Endodermal cell (in vitro differentiated cells): Measurements from ENCODE around the gene C7orf57. TPM values are rescaled to one million over a fixed set of nuclear protein-coding genes. Genes with fewer than 3 reads are reported as not detected.

Experiments
- DNase-seq: peaks from one replicate; pipeline ENCODE4 v3.0.0-alpha.2; 2017
- H3K27ac ChIP-seq: 2 replicates; pipeline ENCODE4 v1.5.1; 2013; ENCODE audit warnings: mild to moderate bottlenecking, low read depth, low read length, moderate library complexity
- H3K27me3 ChIP-seq: 2 replicates; pipeline ENCODE4 v1.6.1; 2013; ENCODE audit warnings: mild to moderate bottlenecking, low read length, moderate library complexity; ENCODE audit not compliant: insufficient read depth, control insufficient read depth, poor library complexity, severe bottlenecking
- H3K36me3 ChIP-seq: 2 replicates; pipeline ENCODE4 v1.7.0; 2013; ENCODE audit warnings: mild to moderate bottlenecking, low read length, moderate library complexity; ENCODE audit not compliant: control insufficient read depth, insufficient read depth
- H3K4me1 ChIP-seq: one replicate; pipeline ENCODE4 v1.7.0; 2013; ENCODE audit warnings: low read length; ENCODE audit not compliant: control insufficient read depth, insufficient read depth
- H3K4me3 ChIP-seq: 2 replicates; pipeline ENCODE4 v1.5.1; 2013; ENCODE audit warnings: mild to moderate bottlenecking, low read length, moderate library complexity
- H3K9ac ChIP-seq: 2 replicates; pipeline ENCODE4 v1.6.1; 2013; ENCODE audit warnings: mild to moderate bottlenecking, low read length, moderate library complexity; ENCODE audit not compliant: poor library complexity, severe bottlenecking; ENCODE audit errors: extremely low read depth
- H3K9me3 ChIP-seq: 2 replicates; pipeline ENCODE4 v1.6.1; 2013; ENCODE audit warnings: mild to moderate bottlenecking, low read length, moderate library complexity; ENCODE audit not compliant: control insufficient read depth
- H3K27ac Mint-ChIP-seq: 2 replicates; pipeline ENCODE4 v1.8.0; 2020; ENCODE audit warnings: mixed read lengths
- H3K27me3 Mint-ChIP-seq: 2 replicates; pipeline ENCODE4 v1.8.0; 2021; ENCODE audit warnings: mild to moderate bottlenecking, mixed read lengths; ENCODE audit not compliant: insufficient read depth
- H3K36me3 Mint-ChIP-seq: 2 replicates; pipeline ENCODE4 v1.8.0; 2020; ENCODE audit warnings: low read depth, mixed read lengths
- H3K4me1 Mint-ChIP-seq: 2 replicates; pipeline ENCODE4 v1.8.0; 2020; ENCODE audit warnings: mixed read lengths
- H3K4me3 Mint-ChIP-seq: 2 replicates; pipeline ENCODE4 v1.8.0; 2020; ENCODE audit warnings: mild to moderate bottlenecking, moderate library complexity, mixed read lengths
- H3K9me3 Mint-ChIP-seq: 2 replicates; pipeline ENCODE4 v1.8.0; 2020; ENCODE audit warnings: mild to moderate bottlenecking, mixed read lengths
- CTCF ChIP-seq: fragments of 200-600 bp; sonication (generic); conservative IDR thresholded peaks from 2 replicates; pipeline ENCODE4 v1.5.0; 2021; ENCODE audit warnings: antibody characterized with exemption, mild to moderate bottlenecking
- WGBS, 2 experiments: methylation state at CpG; one replicate each; pipeline versions ENCODE4 v1.1.5 to v1.1.7; 2013; ENCODE audit warnings: missing lambda C conversion rate in 2 of 2, mixed read lengths in 1 of 2; ENCODE audit not compliant: insufficient coverage in 1 of 2, insufficient read length in 1 of 2; 5-methylcytosine and 5-hydroxymethylcytosine counted together
- total RNA-seq, 2 donors: library from RNA; stranded (reverse); fragmentation: NEBNext Ultra II Directional in 1 of 2; extraction: Animal tissue kit (Norgen Biotek cat#: 25700) in 1 of 2; gene quantifications; 2 replicates in 1 of 2; 3 replicates in 1 of 2; pipeline ENCODE4 v1.2.1, GENCODE V29; 2021

Gene C7orf57
- total RNA-seq, 2 donors from 2014 or later = 0.57 TPM; not detected in 1

- H3K27ac Mint-ChIP-seq = no peak within 1 kb of the TSS
- Histone ChIP-seq H3K4me1 (peaks cover 2% of the 10 kb centered on the region), H3K27me3 (peaks cover 11% of the 10 kb centered on the region), H3K4me3 (no peak within 1 kb of the TSS), H3K27ac (no peak within 1 kb of the TSS), H3K9me3 (peaks cover 4% of the 10 kb centered on the region), H3K36me3 (no peaks in the 10 kb centered on the region), H3K9ac (no peak within 1 kb of the TSS)
- 93% methylated on average over 3 to 6 of the region's 6 CpGs for WGBS, 2 experiments
- H3K36me3 Mint-ChIP-seq = no peaks in the 10 kb centered on the region
- peaks cover 11% of the 10 kb centered on the region for H3K4me1 Mint-ChIP-seq
- TF ChIP-seq CTCF = no peak
- H3K4me3 Mint-ChIP-seq = no peak within 1 kb of the TSS
- peaks cover 16% of the 10 kb centered on the region for H3K27me3 Mint-ChIP-seq
- H3K9me3 Mint-ChIP-seq = peaks cover 7% of the 10 kb centered on the region
- DNase-seq = no peak
These were observed 6.4 kb upstream of the C7orf57 start, which contains the start of gene SUN3 for GRCh38 chr7:48028938-48029337. Gene SUN3 (minus strand): TSS chr7:48029107. CDS start chr7:48028938, 169 bp downstream.

- DNase-seq = no peak
- Histone ChIP-seq H3K36me3 (no peaks in the 10 kb centered on the region), H3K27ac (no peak overlapping the region), H3K4me1 (peaks cover 2% of the 10 kb centered on the region), H3K9ac (no peak overlapping the region), H3K9me3 (no peaks in the 10 kb centered on the region), H3K27me3 (peaks cover 28% of the 10 kb centered on the region), H3K4me3 (no peak overlapping the region)
- no peak for TF ChIP-seq CTCF
- Mint-ChIP-seq H3K27me3 (peaks cover 33% of the 10 kb centered on the region), H3K9me3 (no peaks in the 10 kb centered on the region), H3K27ac (no peak overlapping the region), H3K36me3 (no peaks in the 10 kb centered on the region), H3K4me3 (no peak overlapping the region), H3K4me1 (peaks cover 14% of the 10 kb centered on the region)
- WGBS, 2 experiments = 95 to 100% methylated on average over 2 of the region's 2 CpGs
These were observed 4.2 kb upstream of the C7orf57 start for GRCh38 chr7:48031111-48031510.

GRCh38 chr7:48033922-48034321 lies 1.4 kb upstream of the C7orf57 start:
- Histone ChIP-seq H3K27ac (no peak overlapping the region), H3K4me3 (no peak overlapping the region), H3K36me3 (no peaks in the 10 kb centered on the region), H3K9me3 (no peaks in the 10 kb centered on the region), H3K27me3 (peaks cover 41% of the 10 kb centered on the region), H3K9ac (no peak overlapping the region), H3K4me1 (peaks cover 6% of the 10 kb centered on the region)
- H3K27me3 Mint-ChIP-seq = peaks cover 46% of the 10 kb centered on the region
- no peak overlapping the region for H3K4me3 Mint-ChIP-seq
- H3K36me3 Mint-ChIP-seq = no peaks in the 10 kb centered on the region
- H3K4me1 Mint-ChIP-seq = peaks cover 20% of the 10 kb centered on the region
- no peaks in the 10 kb centered on the region for H3K9me3 Mint-ChIP-seq
- no peak for DNase-seq
- WGBS, 2 experiments = 87 to 89% methylated on average over 4 to 5 of the region's 5 CpGs
- no peak for TF ChIP-seq CTCF
- H3K27ac Mint-ChIP-seq = no peak overlapping the region
